AG04449 (cell line): ENCODE results near the gene THSD4.

Source experiments
- CTCF ChIA-PET: fragments of 350-600 bp; formaldehyde crosslinking; extraction: SDS; loops from one replicate; lab custom pipeline; 2021; ENCODE audit warnings: antibody characterized with exemption; lab: Yijun Ruan, JAX
- POLR2A ChIA-PET: fragments of 400-600, 350-600 bp; formaldehyde crosslinking; extraction: SDS; loops from one replicate; lab custom pipeline; 2020; ENCODE audit warnings: antibody characterized with exemption, inconsistent platforms; lab: Yijun Ruan, JAX
- DNase-seq: peaks from one replicate; pipeline ENCODE4 v3.0.0-alpha.2; 2010; ENCODE audit warnings: low read depth, low spot score
- H3K4me3 ChIP-seq: 2 replicates; pipeline ENCODE4 v1.5.1; 2011; ENCODE audit warnings: low read depth, mild to moderate bottlenecking, control low read depth, low read length
- TF ChIP-seq, protein P1 (sequence below): IDR thresholded peaks from one replicate; pipeline ENCODE4 v1.5.1; 2011; ENCODE audit warnings: mild to moderate bottlenecking, moderate library complexity, low read length, control low read depth, inconsistent platforms; ENCODE audit not compliant: insufficient read depth; ENCODE audit errors: missing control alignments

Gene THSD4

GRCh38 chr15:71342658-71343057 lies 227.4 kb downstream of the THSD4 start:
- ChIA-PET POLR2A (no interaction called here), CTCF (interaction anchor here (0.6 to 1.6 kb wide), 2 partner anchors 8 to 10 kb away, joined by 3 to 4 read pairs; no protein-coding TSS in a partner anchor)
- no peak for DNase-seq
- no peak overlapping the region for H3K4me3 ChIP-seq
- TF ChIP-seq, protein P1, sequence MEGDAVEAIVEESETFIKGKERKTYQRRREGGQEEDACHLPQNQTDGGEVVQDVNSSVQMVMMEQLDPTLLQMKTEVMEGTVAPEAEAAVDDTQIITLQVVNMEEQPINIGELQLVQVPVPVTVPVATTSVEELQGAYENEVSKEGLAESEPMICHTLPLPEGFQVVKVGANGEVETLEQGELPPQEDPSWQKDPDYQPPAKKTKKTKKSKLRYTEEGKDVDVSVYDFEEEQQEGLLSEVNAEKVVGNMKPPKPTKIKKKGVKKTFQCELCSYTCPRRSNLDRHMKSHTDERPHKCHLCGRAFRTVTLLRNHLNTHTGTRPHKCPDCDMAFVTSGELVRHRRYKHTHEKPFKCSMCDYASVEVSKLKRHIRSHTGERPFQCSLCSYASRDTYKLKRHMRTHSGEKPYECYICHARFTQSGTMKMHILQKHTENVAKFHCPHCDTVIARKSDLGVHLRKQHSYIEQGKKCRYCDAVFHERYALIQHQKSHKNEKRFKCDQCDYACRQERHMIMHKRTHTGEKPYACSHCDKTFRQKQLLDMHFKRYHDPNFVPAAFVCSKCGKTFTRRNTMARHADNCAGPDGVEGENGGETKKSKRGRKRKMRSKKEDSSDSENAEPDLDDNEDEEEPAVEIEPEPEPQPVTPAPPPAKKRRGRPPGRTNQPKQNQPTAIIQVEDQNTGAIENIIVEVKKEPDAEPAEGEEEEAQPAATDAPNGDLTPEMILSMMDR = no peak

- ChIA-PET POLR2A (no interaction called here), CTCF (no interaction called here)
- no peak for DNase-seq
- TF ChIP-seq, protein P1 = no peak
- no peak overlapping the region for H3K4me3 ChIP-seq
Measured at GRCh38 chr15:71344316-71344715, 229.0 kb downstream of the THSD4 start.

DNA sequence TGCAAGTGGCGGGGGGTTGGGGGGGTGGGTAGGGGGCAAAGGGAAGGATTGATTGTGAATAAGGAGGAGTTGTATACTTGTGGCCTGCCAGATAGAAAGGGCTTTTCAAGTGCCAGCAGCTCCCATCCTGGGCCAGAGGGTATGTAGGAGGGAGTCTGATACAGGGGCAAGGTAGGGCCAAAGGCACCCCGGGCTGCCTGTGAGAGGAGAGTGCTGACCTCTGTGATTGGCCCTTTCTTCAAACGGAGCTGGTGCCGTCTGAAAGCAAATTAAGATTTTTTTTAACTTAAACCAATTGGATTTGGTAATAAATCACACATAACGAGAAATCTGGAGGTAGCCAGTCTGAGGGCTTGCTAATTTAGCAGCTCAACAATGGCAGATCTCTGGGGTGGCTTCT lies 229.9 kb downstream of the THSD4 start:
- ChIA-PET CTCF (no interaction called here), POLR2A (no interaction called here)
- DNase-seq = no peak
- TF ChIP-seq, protein P1 = no peak
- no peak overlapping the region for H3K4me3 ChIP-seq

GRCh38 chr15:71346464-71346863 lies 231.2 kb downstream of the THSD4 start:
- CTCF ChIA-PET = no interaction called here

GRCh38 chr15:71348597-71348996 lies 233.3 kb downstream of the THSD4 start:
- H3K4me3 ChIP-seq = no peak overlapping the region
- TF ChIP-seq, protein P1 = no peak
- no peak for DNase-seq
- POLR2A ChIA-PET = interaction anchor here (0.6 kb wide), 1 partner anchor 127 kb away, joined by 3 read pairs; no protein-coding TSS in a partner anchor
- CTCF ChIA-PET = interaction anchor here (1.4 kb wide), 1 partner anchor 11 kb away, joined by 3 read pairs; no protein-coding TSS in a partner anchor

More at GRCh38 chr15:71346464-71346863, 231.2 kb downstream of the THSD4 start:
- H3K4me3 ChIP-seq = no peak overlapping the region
- DNase-seq = no peak
- POLR2A ChIA-PET = no interaction called here
- TF ChIP-seq, protein P1 = no peak

DNA sequence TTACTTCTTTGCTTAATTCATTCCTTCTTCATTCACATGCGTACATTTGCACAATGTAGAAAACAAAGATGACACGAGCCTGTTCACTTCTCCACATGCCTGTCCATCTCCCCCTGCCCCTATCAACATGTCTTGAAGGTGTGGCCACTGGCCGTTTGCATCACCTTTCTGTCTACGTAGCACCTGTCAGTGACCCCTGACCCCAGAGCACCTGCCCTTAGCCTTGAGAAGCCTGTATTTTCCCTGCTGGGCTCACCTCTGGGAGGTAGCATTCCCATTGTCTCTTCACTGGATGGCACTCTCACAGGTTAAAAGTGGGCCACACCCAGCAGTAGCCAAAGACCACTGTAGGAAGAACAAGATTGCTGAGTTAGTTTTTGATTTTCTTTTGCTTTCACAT lies 234.1 kb downstream of the THSD4 start:
- H3K4me3 ChIP-seq = no peak overlapping the region
- ChIA-PET POLR2A (no interaction called here), CTCF (interaction anchor here (1.4 kb wide), 1 partner anchor 11 kb away, joined by 3 read pairs; no protein-coding TSS in a partner anchor)
- no peak for DNase-seq
- TF ChIP-seq, protein P1 = no peak
